GM19099 (cell line): ENCODE results near the gene KIF3A.

ENCODE experiments used
- POLR2A ChIP-seq: IDR thresholded peaks from 3 replicates; pipeline ENCODE4 v1.6.1; 2011; ENCODE audit warnings: low read depth; ENCODE audit not compliant: insufficient read length; ENCODE audit errors: extremely low read depth

KIF3A gene

DNA sequence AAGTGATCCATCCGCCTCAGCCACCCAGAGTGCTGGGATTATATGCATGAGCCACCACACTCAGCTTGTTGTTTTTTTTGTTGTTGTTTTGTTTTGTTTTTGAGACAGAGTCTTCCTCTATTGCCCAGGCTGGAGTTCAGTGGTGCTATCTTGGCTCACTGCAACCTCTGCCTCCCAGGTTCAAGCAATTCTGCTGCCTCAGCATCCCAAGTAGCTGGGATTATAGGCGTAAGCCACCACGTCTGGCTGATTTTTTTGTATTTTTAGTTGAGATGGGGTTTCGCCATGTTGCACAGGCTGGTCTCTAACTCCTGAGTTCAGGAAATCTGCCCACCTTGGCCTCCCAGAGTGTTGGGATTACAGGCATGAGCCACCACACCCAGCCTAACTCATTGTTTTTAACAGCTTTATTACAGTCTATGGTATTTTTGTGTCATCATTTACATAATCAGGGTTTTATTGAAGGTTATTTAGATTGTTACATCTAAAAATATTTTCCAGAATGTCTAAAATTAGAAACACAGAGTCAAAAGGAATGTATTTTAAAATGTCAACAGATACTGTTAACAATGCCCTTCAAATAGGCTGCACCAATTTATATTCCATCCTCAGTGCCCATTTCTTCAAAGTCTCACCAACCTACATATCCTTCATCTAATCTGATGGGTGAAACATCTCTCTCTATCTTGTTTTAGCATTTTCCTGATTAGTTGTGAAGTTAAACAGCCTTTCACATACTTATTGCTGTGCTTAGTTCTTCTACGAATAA, 18.6 kb downstream of the KIF3A start:
- TF ChIP-seq POLR2A = no peak

DNA sequence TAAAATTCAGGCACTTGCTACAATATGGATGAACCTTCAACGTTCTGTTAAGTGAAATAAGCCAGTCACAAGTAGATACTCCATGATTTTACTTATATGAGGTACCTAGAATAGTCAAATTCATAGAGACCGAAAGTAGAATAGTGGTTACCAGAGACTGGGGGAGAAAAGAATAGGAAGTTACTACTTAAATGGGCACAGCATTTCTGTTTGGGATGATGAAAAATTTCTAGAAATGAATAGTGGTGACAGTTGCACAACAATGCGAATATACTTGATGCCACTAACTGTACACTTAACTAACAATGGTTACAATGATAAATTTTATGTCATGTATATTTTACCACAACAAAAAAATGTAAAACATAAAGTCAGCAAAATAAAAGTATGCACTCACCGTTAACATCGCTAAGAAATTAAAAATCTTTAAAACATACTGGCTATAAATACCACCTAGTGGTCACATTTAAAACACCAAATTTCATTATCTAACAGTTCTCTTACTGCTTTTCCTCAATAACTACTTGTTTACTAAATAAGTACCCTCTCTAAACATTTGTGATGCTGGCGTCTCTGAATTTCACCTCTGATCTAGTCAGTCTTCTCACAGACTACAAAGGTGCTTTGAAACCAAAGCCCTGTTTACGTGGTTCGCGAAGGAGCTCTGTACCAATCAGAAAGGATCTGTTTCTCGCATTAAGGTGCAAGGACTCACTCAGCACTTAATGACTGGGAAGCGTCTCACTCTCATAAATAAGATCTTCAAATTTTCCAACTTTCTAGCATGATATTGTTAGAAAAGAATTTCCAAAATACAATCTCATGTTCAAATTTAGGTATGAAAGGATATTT, 22.7 kb downstream of the KIF3A start:
- no peak for TF ChIP-seq POLR2A

DNA sequence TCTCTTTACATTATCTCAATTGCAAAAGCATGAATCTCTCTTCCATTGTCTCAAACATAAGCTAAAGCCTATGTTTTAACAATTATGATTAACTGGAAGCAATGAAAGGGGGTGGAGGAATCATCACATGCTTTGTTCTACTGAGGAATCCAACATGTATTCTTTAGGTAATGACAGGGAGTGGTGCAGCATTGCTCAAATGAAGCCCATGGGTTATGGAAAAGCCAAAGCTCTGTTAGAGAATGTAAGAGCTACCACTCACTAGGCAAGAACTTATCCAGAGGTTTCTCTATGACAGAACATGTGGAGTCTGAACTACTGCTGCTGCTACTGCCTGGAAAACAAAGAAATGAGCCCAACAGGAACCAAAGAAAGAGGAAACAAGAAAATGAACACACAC, 28.7 kb downstream of the KIF3A start:
- TF ChIP-seq POLR2A = no peak

DNA sequence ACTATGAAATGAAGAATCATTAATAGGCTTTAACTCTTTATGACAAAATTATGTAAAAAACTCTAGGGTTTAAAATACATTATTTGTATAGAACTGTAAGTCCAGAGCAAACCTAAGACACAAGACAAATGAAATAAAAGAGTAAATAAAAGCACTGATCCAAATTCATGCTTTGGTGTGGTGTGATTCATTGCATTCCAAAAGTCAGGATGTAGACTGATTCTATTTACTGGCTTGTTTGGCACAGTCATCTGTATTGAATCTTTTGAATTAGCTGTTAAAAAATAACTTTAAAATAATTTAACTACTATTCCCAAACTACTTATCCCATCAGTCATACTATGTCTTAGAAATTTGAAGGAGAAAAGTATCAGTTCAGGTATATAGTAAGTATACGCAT, 32.5 kb downstream of the KIF3A start:
- no peak for TF ChIP-seq POLR2A

DNA sequence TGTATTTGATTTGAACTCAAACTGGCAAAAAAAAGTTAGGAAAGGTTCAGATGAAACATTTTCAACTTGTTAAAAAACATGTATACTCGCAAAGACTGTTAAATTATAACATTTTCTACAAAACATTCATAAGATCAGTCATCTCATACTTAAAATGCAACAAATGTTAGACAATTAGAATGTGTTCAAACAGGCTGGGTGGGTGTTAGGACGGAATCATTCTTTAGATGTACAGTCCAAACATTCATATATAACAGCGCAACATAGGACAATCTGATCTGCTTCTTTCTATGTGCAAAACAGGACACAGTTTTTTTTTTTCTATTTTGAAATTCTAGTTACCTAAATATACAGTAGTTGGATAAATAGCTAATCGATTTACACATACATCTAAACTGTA, 41.4 kb downstream of the KIF3A start:
- no peak for TF ChIP-seq POLR2A

DNA sequence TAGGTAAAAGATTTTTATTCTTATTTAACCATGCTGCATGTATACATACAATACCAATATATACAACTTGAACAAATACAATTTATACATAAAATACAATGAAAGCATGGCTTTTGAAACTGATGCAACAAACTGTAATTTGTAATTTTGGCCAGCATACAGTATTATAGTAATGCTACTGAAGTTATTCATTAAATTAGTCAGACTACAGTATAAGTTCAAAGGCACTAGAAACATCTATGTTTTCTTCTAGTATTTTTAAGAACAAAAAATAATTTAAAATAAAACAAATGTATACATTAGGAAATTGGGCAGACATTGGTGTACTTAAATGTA, 44.7 kb downstream of the KIF3A start:
- no peak for TF ChIP-seq POLR2A

DNA sequence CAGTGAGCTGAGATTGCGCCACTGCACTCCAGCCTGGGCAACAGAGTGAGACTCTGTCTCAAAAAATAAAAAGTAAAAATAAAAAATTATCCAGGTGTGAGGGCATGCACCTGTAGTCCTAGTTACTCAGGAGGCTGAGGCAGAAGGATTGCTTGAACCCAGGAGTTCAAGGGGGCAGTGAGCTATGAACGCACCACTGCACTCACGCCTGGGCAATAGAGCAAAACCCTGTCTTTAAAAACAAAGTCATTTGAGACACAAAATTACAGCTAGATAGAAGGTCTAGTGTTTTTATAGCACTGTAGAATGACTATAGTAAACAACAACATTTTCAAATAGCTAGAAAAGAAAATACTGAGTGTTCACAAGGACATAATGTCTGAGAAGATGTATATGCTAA, 47.2 kb downstream of the KIF3A start:
- TF ChIP-seq POLR2A = no peak

DNA sequence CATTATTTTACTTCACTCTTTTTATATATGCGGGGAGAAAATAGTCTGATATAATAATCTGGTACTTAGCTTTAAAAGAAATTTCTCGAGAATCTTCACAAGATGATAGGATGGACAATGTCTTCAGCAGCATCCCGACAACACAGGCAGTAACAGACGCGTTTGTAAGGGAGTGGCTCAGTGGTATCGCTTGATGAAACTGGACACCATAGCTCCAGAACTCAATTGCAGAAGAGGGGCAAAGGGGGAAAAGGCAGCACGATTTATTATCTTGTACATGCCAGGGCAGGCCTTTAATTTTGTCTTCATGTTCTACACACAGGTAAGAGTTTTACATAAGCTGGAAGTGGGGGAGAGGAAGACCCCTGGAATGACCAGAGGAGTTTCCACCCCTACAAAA, 47.8 kb downstream of the KIF3A start:
- TF ChIP-seq POLR2A = no peak

DNA sequence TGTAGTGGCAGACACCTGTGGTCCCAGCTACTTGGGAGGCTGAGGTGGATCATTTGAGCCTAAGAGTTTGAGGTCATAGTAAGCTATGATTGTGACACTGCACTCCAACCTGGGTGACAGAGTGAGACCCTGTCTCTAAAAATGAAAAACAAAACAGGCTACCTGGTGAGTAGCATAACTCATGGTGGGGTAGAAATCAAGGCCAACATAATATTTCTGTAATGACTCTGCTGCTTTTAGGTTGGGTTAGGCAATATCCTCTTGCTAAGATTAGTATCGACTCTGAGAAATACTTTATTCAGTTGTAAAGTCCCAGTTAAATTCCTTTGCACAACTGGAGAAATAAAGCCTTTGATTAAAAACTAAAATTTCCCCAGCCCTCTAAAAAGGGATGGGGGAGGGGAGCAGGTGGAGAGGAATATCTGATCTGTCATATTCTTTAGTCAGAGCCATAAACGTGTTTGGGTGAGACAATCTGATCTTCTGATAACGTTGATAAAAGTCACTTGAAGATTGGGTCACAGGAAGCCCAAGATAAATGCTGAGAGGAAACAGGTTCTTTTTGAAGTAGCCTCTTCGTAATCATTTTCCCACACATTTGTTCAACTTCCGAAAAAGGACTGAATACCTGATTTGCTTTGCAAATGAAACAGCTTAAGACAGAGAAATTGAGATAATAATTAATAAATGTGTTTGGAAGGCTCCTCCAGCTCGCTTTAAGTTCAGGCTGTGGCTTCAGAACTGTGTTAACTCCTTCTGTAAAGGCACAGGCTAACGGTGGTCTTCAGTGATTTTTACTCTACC, 48.6 kb downstream of the KIF3A start:
- peak; percentile 21 for TF ChIP-seq POLR2A

DNA sequence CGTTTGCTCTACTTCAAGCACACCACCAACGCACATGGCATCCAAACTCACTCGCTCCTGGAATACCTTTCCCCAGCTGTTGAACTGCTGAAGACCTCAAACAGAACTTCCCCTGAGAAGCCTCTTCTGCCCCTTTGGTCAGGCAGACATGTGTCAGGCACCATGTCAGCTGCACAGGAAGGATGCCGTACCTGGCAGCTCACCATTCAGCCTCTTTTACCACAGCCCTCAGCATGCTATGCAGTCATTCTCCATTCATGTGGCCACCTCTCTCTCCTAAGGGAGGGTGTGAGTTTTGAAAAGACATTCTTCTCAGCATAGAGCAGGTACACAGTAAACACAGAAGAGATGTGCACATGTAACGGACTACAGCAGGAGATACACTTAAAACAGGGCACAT, 49.4 kb downstream of the KIF3A start:
- TF ChIP-seq POLR2A = no peak

DNA sequence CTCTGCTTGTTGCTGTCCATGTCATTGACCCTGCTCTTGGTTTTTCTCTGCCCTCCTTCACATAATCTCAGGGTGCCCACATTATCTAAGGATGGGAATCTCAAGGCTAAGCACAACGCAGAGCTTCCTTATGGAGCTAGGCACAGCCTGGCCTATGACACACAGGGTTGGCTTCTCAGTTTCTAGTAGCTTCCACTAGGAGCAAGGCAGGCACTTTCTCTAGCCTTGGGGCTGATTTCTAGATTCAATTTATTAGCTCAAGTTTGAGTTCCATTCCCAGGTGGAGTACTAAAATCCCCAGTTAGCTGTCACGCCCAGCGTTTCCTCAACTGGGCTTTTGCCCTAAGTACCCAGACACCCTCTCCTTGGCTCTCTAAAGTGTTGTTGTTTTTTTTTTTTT, 51.2 kb downstream of the KIF3A start:
- TF ChIP-seq POLR2A = no peak

DNA sequence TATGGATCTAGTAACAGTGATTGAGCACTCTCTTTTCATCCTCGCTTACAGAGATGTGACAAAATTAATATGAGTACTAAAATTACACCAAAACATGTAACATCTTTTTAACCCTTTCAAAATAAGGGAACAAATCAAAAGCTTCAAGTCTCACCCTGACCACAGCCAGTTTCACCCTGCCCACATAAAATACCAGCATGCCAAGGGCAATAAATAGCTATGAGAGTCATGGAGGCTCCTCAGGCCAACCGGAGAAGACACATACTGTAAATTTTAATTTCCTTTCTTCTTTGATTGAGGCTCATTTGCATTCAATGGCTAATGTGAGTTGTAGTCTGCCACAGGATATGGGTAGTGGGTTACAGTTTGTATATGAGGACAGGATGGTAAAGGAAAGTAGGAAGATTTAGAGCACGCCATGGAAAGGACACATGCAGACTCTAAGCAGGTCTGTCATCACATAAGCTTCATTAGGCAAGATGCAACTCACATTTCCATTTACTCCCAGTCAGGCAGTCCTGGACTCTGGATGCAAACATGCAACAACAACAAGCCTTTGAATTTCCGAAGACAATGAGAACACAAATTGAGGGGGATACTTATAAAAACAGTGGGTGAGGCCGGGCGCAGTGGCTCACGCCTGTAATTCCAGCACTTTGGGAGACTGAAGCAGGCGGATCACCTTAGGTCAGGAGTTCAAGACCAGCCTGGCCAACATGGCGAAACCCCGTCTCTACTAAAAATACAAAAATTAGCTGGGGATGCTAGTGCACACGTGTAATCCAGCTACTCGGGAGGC, 52.2 kb downstream of the KIF3A start:
- no peak for TF ChIP-seq POLR2A

DNA sequence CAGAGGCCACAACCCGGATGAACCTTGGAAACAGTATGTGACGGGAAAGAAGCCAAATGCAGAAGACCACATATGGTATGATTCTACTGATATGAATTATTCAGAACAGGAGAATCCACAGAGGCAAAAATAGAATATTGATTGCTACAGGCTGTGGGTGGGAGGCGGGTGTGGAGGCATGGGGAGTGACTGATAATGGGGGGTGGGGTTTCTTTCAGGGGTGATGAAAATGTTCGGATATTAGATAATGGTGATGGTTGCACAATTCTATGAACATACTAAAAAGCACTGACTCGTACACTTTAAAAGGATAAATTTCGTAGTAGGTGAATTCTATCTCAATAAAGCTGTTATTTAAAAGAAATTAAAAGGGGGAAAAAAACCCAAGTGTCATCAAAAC, 52.9 kb downstream of the KIF3A start:
- TF ChIP-seq POLR2A = no peak

DNA sequence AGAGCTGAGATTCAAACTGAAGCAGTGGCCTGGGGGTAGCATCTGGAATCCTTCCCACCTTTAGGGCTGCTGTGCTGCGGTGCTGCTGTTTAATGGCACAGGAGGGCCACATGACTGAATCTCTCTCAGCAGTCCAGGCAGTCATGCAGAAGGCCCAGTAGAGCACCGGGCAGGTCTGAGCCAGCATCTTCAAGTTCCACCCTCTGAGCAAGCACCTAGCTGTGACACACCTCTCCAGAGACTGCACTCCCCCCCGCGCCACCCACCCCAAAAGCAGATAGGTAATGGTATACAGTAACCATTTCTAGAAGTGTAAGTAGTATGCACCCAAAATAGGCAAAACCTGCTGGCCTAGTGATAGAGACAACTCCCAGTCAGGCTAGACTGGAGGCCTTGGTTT, 55.4 kb downstream of the KIF3A start:
- TF ChIP-seq POLR2A = no peak

DNA sequence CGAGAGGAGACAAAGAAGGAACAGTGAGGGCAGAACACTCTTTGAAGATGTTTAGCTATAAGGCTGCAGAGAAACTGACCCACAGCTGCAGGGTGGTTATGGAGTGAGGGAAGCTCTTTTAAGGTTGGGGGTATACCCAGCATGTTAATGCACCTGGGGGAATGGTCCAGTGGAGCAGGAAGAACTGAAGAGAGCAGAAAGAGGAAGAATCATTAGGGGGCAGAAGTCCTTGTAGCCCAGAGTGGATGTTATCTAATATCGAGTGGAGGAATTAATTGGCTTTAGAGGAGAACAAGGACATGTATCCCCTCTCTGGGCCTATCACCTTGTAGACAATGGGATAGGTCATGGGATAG, 55.9 kb downstream of the KIF3A start:
- TF ChIP-seq POLR2A = no peak
